EL (cell line): ENCODE data around the gene ZNF658.
"Not testable (repeated sequence)": the region's sequence is repeated elsewhere in the genome, so short reads cannot be mapped to it uniquely, and the experiment has no call there.

Experiments
- DNase-seq: peaks from one replicate; pipeline ENCODE4 v3.0.0-alpha.2; 2016

The ZNF658 gene

DNA sequence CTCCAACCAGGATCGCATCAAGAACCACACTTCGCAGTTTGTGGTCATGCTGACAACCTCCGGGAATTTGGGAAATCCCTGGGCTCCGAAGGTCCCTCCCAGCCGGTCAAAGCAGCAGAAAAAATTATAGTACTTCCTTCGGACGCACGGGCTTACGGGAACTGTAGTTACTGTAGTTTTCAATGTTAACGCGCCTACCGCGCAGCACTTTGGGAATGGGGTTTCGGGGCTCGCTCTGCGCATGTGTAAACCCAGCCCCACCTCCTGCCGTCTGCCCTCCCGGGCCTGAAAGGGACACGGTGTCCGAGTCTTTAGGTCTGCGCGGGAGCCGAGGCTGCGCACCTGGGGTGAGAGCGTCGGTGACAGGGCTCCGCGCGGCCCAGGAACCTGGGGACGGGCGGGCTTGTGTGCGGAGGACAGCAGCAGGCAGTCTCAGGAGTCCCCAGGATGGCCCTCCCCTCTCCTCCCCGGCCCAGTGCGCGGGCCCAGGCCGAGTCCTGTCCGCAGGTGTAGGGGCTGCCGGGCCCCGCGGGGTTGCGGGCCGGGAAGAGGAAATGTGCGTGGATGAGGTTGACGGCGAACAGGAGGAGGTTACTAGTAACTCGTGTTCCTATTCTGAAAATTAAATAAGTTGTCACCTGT, at the start of gene ZNF658:
ZNF658 (plus strand) TSS at position 236 of the 642 bp plus-strand sequence. CDS start 2,837 bp downstream, outside the sequence.
- DNase-seq: peak; percentile 85

DNA sequence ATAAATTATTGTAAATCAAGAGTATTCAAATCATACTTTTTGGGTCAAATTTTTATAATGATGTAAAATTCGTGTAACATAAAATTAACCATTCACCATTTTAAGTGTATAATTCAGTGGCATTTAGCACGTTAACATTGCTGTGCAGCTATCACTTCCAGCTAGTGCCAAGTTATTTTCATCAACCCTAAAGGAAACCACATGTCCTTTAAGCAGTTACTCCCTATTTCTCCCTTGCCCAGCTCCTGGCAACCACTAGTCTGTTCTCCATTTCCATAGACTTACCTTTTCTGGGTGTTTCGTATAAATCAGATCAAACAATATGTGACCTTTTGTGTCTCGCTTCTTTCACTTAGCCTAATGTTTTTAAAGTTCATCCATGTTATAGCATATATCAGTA, 38.8 kb upstream of the ZNF658 start:
- DNase-seq: not testable (repeated sequence)

DNA sequence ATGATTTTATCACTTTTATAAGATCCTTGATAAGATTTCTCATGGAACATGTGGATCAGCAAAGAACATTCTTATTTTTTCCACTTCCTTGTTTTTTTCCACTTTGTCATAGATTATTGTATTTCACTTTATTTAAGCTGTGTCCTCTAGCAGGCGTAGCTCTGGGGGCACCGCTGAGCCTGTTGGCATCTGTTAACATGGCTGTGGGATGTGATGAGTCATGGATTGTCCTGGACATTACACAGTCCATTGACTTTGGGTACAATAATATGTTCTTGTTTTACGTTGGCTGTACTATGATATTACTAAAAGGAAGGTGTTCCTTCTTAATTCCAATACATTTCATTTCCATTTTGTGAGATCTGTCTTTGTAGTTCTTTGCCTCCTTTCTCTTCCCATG, 31.9 kb upstream of the ZNF658 start:
- not testable (repeated sequence) for DNase-seq

DNA sequence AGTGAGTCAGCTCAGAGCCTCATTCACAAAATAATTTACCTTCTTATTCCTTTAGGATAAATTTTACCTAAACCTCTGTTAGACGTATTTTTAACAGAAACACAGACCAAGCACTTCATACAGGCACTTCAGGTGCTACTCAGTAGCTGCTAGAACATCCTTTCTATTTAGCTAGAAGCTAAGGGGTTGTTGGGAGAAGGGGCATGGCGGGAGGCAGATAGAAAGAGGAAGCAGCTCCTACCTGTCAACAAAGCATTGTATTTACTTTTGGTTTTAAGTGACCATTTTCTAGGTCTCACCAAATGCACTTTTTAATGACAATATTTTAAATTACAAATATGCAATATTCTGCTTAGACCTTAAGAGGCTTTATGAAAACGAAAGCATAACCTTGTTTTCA, 19.9 kb upstream of the ZNF658 start:
- DNase-seq: not testable (repeated sequence)

DNA sequence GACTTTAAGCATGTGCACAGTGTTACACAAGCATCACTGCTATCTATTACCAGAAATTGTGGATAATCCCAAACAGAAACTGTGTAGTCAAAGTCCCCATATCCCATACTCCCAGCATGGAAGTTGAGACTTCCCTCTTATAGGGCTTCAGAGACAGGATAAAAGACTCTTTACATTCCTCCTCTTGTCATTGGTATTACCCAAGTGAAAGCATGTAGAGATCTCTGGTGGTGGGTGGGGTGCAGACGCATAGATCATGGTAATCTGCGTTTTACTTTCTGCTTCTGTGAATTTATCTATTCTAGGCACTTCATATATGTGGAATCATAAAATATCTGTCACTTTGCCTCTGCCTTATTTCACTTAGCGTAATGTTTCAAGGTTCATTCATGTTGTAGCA, 18.7 kb upstream of the ZNF658 start:
- not testable (repeated sequence) for DNase-seq

DNA sequence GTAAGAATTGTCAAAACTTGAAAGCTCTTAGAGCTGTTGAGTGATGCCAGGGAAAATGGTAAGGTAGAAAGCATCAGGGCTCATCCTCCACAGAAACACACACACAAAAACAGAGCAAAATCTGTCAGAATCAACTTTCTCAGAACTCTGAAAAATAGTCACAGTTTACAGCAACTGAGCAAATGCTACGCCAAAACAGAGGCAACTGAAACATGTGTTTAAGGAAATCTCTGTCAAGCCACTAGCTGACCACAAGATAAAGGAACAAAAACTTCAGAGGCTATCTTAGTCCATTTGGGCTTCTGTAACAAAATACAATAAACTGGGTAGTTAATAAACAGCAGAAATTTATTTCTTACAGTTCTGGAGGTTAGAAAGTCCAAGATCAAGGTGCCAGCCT, 10.2 kb upstream of the ZNF658 start:
- not testable (repeated sequence) for DNase-seq

DNA sequence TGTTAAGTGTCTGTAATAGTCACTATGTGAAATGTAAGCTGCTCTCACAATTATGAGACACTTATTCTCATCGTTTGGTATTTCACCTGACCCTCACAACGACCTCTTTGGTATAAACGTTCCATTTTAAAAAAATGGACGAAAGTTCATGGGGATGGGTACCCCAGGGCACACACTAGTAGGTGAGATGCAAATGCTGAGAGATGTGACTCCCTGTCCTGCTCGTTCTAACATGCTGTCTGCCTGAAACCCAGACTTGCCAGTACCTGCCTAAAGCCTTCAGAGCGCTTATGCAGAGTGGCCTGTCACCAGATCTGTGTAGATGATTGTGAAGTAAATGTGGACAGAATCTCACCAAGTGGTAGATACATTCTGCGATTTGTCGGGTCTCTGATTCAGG, 616 bp downstream of the ZNF658 start:
- DNase-seq: peak; percentile 0

DNA sequence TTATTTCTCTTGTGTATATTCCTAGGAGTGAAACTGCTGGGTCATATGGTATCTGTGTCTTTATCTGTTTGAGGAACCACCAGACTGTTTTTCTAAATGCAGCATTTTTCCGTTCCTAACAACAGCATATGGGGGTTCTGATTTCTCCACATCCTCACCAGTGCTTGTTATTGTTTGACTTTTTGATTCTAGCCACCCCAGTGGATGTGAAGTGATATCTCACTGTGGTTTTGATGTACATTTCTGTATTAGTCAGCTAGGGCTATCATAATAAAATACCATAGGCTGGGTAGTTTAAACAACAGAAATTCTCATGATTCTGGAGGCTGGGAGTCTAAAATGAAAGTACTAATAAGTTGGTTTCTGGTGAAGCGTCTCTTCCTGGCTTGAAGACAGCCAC, 9.0 kb downstream of the ZNF658 start:
- not testable (repeated sequence) for DNase-seq

DNA sequence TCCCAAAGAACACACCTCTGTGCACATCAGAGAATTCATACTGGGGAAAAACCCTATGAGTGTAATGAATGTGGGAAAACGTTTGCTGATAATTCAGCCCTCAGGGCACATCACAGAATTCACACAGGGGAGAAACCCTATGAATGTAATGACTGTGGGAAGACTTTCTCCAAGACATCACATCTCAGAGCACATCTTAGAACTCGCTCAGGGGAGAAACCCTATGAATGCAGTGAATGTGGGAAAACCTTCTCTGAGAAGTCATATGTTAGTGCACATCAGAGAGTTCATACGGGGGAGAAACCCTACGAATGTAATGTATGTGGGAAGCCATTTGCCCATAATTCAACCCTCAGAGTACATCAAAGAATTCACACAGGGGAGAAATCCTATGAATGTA, 19.5 kb downstream of the ZNF658 start:
- not testable (repeated sequence) for DNase-seq

DNA sequence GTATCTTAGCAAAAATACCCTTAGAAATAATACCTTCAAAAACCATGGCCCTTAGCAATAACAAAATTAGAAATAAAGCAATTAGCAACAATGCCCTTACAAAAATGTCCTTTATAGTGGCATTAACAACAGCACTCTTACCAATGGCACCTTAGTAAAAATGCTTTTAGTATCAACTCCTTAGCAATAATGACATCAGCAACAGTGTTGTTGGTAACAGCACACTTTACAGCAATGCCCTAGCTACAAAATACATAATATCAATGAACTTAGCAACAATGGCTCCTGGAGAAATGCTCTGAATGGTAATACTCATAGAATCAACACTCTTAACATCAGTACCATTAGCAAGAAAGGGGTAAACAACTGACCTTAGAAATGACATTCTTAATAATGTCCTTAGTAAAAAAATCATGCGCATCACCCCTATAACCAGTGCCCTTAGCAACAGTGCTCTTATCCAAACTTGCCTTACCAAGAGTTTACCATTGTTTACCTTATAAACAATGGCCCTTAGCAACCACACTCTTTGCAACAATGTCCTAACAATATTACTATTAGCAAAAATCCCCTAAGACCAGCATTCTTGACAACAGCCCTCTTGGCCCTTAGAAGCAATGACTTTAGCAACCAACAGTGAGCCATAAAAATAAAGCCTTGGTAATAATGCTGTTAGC, 35.8 kb downstream of the ZNF658 start:
- DNase-seq: not testable (repeated sequence)

DNA sequence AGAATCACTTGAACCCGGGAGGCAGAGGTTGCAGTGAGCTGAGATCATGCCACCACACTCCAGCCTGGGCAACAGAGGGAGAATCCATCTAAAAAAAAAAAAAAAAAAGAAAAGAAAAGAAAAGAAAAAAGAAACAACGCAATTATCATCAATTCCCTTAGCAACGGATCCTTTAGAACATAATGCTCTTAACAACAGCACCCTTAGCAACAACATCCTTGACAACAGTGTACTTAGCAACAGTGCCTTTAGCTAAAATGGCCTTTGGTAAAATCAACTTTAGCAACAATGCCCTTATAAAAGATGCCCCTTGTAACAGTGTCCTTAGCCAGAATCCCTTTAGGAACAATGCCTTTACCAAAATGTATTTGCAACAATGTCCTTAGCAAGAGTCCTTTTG, 37.1 kb downstream of the ZNF658 start:
- not testable (repeated sequence) for DNase-seq

DNA sequence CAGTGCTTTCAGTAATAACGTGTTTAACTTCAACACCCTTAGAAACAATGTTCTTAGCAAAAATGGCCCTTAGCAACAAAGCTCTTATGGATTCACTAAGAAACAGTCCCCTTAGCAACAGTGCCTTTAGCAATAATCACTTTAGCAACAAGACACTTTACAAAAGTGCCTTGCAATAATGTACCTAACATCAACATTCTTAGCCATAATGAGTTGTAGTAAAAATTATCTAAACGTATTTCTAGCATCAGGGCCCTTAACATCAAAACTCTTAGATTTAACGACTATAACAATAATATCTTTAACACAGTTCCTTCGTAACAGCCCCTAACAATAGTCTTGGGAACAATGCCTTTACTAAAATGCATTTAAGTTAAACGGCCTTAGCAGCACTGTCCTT, 37.8 kb downstream of the ZNF658 start:
- DNase-seq: not testable (repeated sequence)

DNA sequence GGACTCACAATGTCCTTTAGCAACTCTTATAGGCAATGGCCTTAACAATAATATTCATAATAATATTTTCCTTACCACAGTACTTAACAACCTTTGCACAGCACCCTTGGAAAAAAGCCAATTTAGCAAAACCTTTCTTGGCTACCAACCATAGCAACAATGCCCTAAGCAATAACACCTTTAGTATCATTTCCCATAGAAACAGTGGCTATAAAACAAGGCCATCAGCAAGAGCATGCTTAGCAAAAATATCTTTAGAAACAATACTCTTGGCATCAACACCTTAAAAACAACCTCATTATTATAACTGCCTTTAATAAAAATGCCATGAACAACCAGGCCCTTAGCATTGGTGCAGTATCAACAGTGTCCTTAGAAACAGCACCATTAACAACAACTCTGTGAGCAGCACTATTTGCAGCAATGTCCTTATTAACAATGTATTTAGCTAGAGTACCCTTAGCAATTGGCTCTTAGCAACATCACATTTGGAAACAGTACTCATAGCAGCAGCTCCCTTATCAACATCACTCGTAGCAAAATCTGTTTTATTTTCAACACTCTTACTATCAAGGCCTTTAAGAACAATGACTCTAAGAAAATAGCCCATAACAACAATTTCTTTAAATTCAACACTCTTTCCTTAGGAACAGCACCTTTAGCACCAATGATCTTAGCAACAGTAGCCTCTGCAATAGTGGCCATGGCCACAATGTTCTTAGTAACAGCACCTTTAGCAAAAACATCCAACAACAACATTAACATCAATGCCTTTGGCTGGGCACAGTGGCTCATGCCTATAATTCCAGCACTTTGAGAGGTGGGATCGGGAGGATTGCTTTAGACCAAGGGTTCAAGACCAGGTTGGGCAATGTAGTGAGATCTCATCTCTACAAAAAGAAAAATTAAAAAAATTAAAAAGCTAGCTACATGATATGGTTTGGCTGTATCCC, 39.6 kb downstream of the ZNF658 start:
- not testable (repeated sequence) for DNase-seq

DNA sequence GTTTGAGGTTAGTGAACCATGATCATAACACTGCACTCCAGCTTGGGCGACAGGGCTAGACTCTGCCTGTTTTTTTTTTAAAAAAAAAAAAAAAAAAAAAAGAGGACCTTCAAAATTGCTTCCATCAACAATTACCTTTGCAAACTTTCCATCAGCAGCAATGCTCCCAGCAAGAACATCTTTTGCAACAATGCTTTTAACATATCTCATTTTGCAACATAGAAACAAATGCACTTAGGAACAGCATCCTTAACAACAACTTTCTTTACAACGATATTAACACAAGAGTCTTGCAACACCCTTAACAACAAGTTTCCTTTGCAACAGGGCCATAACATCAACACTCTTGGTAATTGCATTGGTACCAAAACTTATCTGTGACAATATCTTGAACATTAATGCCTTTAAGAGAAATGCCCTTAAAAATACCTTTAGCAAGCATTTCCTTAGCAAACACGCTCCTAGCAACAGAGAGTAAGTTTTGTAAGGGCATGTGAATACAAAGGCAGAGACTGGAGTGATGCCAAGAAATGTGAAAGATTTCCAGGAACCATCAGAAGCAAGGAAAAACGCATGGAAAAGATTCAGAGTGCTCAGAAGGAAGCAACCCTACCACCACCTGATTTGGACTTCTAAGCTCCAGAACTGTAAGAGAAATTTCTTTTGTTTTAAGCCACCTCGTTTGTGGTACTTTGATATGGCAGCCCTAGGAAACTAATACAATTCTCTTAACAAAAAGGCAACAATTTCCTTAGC, 42.1 kb downstream of the ZNF658 start:
- not testable (repeated sequence) for DNase-seq

DNA sequence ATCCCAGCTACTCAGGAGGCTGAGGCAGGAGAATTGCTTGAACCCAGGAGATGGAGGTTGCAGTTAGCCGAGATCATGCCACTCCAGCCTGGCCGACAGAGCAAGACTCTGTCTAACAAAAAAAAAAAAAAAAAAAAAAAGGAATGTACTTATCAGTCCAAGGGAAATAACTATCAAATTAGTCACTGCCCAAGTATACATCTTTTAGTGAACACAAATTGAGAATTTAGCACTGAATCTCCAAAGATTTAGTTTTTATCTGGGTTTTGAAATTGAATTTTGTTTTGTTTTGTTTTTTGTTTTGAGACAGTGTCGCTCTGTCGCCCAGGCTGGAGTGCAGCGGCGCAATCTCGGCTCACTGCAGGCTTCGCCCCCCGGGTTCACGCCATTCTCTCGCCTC, 52.1 kb downstream of the ZNF658 start:
- peak; percentile 5 for DNase-seq
